Measurements from ENCODE around the gene TTYH2.
"Not testable (repeated sequence)": the region's sequence is repeated elsewhere in the genome, so short reads cannot be mapped to it uniquely, and the experiment has no call there.

TTYH2 gene, protein sequence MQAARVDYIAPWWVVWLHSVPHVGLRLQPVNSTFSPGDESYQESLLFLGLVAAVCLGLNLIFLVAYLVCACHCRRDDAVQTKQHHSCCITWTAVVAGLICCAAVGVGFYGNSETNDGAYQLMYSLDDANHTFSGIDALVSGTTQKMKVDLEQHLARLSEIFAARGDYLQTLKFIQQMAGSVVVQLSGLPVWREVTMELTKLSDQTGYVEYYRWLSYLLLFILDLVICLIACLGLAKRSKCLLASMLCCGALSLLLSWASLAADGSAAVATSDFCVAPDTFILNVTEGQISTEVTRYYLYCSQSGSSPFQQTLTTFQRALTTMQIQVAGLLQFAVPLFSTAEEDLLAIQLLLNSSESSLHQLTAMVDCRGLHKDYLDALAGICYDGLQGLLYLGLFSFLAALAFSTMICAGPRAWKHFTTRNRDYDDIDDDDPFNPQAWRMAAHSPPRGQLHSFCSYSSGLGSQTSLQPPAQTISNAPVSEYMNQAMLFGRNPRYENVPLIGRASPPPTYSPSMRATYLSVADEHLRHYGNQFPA

DNA sequence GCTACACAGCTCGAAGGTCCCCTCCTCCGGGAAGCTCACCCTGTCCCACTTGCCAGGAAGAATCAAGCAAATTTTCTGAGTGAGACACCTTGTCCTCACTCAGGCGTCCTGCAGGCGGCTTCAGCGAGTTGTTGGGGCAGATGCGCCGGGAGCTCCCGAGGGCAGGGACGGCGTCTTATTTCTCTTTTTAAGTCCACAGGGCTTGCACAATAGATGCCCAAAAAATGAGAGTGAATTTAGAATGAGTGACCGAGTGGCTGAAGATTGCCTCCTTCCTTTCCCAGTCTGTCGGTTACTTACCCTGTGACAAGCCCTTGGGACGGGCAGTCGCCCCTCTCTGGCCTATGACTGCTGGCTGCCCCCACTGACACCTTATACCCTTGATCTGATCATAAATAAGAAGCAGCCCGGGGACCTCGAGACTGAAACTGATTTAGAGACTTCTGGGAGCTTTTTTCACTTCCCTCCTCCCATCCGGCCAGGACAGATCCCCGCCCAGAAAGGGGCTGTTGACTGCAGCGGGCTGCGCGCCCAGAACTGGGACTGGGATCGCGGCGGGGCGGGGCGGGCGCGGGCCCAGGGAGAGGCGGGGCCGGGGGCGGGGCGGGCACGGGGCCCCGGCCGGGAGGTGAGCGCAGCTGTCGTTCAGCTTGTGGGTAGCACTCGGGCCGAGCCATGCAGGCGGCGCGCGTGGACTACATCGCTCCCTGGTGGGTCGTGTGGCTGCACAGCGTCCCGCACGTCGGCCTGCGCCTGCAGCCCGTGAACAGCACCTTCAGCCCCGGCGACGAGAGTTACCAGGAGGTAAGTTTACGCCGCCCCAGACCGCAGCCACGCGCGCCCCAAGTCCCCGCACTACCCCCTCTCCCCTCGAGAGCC, at the start of gene TTYH2:
Gene TTYH2 (plus strand): TSS at position 659 of the 879 bp plus-strand sequence. CDS start 17 bp downstream, at position 676.
- DNase-seq (ENCODE audit: low read depth, low spot score) = peak; percentile 30

DNA sequence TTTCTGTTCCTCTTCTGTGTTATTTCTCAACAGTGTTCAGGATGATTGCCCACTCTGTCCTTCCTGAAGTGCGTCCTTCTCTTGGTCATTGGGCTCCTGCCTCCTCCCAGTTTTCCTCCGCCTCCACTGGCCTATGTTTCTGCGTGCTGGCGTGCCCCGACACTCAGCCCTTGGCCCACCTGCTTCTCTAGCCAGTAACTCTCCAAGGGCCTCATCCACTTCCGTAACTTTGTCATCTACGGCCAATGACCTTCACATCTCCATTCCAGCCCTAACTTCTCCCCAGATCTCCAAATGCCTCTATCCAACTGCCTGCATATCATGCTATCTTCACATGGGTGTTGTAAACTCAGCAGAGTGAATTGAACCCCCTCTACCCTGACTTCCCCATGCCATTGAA, 49.5 kb upstream of the TTYH2 start:
- no peak for DNase-seq (ENCODE audit: low read depth, low spot score)

DNA sequence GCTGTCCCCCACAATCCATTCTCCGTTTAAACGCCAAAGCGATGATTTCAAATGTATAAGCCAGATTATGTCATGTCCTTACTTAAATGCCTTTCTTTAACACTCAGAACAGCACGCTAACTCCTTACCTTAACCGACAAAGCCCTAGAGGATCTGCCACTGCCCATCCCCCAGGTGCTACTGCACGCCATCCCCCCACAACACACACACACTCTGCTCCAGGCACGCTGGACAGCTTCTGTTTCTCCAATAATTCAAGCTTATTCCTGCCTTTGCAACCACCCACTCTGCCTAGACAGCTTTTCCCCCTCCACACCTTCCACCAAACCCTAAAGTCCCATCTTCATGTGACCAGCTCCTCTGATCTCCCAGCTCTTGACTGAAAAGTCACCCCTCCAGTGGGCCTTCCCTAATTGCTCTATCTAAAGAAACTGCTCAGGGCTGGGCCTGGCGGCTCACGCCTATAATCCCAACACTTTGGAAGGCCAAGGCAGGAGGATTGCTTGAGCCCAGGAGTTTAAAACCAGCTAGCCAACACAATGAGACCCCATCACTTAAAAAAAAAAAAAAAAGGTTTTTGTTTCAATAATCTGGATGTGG, 48.8 kb upstream of the TTYH2 start:
- no peak for DNase-seq (ENCODE audit: low read depth, low spot score)

DNA sequence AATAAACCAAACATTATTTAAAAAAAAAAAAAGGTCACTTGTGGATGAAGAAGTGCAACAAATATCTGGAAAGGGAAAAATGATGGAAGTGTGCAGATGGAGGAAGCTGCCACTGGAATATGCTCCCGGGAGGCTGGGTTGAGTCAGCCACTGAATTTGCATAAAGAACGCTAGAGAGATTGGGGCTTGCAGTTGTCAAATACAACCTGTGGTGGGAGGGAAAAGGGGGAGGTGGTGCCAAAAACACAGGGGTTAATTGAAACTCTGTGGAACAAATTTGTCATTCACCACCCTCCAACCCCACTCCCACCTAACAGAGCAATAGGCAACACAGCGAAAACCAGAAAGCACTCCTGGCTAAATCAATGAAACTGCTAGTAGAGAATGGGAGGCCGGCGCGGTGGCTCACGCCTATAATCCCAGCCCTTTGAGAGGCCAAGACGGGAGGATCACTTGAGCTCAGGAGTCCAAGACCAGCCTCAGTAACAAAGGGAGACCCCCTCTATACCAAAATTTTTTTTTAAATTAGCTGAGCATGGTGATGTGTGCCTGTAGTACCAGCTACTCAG, 47.5 kb upstream of the TTYH2 start:
- no peak for DNase-seq (ENCODE audit: low read depth, low spot score)

DNA sequence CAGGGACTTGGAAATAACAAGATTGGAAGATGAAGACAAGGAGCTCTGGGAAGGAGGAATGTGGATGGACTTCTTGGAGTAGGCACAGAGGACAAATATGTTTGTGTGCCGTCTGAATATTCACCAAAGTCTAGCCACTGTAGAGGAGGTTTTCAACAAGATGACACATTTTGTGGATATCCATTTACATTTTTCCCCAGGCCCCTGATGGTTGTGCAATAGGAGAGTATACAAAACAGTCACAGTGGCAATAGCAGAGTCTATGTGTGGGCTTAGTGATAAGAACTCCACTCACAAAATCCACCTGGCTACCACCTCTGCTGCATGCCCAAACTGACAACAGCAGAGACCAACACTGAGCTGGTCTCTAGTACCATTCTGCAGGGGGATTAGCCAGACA, 42.4 kb upstream of the TTYH2 start:
- no peak for DNase-seq (ENCODE audit: low read depth, low spot score)

DNA sequence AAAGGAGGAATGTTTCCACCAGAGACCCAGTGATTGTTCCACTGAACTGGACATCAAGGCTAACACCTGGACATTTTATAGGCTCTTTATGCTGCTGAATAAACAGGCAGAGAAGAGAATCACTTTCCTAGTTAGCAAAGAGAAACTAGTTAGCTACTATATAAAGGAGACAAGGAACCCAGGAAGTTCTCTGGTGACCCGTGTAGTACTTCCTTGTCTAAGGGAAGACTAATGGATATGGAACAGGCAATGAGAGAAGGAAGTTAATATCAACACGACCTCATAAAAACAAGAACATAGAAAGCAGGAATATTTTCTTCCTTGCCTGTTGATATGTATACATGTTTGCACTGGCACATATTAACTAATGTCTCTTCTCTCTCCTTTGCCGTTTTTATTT, 40.7 kb upstream of the TTYH2 start:
- DNase-seq (ENCODE audit: low read depth, low spot score) = no peak

DNA sequence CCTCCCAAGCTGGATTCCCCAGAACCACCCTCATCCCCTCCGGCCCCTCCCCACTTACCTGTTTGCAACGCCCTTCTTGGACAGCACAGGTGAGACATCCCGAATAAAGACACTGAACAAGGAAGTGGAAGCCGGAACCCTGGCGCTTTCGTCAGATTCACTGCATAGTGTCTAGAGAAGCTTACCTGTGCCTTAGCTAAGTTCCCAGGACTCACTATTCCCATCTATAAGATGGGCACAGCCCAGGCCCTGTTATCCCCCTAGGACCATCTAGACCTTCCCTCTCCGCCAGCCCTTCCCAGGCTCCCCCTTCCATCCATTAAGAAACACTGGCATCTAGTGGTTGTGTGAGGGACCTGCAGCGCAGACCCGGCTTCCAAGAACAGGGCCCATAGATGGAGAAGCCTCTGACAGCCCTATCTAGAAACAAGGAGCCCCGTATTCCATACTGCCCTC, 36.8 kb upstream of the TTYH2 start:
- DNase-seq (ENCODE audit: low read depth, low spot score) = no peak

DNA sequence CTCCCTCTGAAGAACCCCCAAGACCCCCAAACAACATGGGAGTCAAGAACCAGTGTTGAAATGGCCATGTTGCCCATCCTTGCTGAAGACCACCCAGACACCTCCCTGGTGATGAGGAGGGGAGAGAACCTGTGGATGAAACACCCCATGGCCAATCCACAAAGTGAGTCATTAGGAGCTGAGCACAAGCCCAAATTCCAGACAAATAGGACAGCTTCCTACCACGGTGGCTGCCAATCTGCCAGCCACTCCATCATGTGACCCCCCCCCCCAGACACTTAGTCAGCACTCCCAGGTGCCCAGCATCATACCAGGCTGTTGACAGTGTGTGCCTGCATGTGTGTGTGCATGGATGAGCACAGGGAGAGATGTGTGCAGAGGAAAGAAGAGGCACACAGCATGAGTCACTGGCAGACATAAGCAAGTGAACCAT, 36.3 kb upstream of the TTYH2 start:
- no peak for DNase-seq (ENCODE audit: low read depth, low spot score)

DNA sequence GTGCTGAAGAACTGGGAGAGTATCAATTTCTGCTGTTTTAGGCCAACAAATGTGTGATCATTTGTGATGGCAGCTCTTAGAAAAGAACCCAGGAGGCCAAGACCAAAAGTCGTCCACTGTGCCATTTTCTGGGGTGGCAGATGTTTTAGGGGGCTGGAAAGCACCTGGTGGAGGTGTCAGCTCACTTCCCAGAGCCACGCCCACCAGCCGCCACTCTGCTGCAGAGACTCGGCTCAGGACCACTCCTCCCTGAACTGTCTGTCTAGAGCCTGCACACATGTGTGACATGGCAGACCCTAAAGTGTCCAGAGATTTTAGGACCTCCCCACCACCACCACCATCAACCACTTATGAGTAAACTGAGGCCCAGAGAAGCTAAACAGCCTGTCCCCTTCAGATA, 33.8 kb upstream of the TTYH2 start:
- DNase-seq (ENCODE audit: low read depth, low spot score) = no peak

DNA sequence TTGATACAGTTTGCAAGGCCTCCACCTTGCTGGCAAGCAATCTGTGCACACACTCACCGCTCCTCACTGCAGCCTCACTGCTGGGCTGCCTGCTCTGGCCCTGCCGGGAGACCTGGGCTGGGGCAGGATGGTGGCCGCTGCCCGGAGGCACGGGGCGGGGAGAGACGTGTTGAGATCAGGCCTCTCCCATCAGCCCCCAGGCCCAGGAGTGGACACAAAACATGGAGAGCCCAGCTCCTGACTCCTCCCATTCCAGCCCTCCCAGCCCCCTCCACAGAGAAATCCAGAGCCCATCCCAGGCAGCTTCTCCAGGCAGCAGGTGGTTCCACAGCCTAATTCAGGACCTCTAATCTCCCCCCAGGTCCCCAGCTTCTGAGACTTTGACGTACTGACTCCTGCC, 33.0 kb upstream of the TTYH2 start:
- DNase-seq (ENCODE audit: low read depth, low spot score) = no peak

DNA sequence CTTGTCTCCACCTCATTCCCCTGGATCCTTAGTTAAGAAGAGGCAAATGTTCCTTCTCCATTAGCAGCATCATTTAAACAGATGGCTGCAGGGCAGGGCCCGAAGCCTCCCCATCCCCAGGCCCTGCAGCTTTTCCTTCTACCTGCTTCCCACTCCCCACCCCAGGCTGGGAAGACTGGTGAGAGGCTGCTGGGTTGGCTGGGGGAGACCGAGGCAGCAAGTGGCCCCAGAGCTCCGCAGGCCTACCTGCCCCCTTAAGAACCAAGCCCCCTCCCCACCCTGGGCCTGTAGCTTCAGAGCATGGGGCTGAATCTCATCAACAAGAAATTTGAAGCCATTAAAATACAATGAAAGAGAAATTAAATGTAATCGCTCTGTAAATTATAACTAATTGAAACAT, 32.0 kb upstream of the TTYH2 start:
- no peak for DNase-seq (ENCODE audit: low read depth, low spot score)

DNA sequence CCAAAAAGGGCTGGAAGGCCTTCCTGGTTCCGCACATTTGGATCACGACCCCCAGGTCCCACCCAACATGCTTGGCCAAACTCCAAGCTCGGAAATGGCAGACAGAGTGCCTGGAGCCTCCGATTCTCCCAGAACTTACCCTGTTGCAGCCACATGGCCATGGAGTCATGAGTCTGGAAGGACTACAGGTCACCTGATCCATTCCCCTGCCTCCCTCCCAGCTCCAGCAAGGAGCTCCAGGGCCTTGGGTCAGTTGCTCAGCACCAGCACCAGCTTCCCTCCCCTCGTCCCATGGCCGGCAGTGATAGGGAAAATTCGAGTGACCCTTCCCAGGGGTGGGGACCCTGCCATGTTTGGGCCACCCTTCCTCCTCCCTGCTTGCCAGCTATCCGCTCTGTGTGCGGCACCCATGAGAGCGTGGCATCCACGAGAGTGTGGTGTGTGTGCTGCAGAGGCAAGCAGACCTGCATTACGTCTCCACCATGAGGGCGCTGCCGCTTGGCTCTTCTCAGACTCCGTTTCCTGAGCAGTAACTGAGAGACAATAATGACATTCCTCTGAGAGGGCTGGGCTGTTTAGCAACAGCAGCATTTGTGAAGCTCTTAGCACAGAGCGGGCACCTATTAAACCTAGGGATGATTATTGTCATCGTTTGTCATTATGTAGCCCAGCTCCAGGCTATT, 31.2 kb upstream of the TTYH2 start:
- DNase-seq (ENCODE audit: low read depth, low spot score) = no peak

DNA sequence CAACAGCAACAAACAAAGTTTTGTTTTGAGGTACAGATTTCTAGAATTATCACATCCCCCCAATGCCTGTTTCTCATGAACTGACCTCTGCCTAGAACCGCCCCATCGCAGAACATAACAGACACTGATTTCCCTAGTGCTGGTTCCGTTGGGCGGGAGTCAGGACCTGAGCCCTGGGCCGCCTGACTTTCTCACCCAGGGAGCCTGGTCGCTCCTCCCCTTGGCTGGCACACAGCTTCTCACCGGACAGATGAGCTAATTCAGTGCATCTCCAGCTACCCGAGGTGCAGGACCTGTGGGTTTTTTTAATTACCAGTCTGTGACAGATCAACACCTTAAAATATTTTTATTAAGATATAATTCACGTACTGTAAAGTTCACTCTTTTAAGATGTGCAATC, 30.0 kb upstream of the TTYH2 start:
- no peak for DNase-seq (ENCODE audit: low read depth, low spot score)

DNA sequence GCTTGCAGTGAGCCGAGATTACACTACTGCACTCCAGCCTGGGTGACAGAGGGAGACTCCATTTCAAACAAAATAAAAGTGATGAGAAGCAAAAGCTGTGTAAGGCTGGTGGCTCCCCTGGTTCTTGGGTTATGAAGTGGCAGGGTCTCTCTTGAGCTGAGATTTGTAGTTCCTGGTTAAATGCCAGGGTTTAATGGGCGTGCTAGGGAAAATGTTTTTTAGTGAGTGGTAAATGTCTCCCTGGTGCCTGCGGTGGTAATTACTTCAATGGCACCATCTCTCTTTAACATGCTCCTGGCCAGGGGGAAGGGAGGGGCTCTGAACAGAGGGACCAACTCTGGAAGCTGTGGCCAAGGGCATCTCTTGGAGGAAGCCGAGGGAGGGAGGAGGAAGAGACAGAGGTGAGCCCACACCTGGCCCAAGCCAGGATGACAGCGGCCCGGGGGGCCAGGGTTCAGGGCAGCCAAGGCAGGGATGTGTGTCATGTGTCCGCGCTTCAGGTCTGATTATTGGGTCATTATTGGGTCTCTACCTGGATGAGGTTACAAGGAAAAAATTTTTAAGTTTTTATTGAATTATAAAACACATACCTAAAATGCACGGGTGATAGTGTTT, 27.7 kb upstream of the TTYH2 start:
- DNase-seq (ENCODE audit: low read depth, low spot score) = no peak

DNA sequence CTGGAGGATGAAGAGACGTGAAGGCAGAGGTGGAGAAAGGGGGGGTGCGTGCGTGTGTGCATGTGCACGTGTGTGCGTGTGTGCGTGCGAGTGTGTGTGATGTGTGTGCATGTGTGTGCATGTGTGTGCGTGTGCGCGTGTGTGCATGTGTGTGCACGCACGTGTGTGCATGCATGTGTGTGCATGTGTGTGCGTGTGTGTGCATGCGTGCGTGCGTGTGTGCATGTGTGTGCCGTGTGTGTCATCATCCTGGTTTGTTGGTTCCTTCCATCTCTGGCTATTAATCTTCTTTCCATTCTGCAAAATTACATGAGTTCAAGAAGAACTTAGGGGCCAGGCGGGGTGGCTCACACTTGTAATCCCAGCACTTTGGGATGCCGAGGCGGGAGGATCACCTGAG, 26.9 kb upstream of the TTYH2 start:
- no peak for DNase-seq (ENCODE audit: low read depth, low spot score)

DNA sequence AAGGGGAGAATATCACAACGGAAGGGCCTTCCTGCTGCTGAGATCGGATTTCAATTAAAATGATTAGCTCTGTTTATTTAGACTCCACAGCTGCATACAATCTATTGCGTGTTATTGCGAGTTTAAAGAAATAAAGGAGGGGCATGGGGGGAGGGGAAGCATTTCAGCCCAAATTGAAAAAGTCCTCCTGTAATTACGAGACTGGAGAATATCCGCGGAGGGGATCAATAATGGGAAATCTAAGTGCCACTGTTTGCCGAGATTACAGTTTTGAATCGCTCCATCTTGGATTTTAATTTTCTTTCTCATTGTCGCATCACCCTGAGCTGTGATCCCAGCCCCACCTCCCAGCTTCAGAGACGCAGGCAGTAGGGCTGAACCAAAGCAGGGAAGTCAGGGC, 25.6 kb upstream of the TTYH2 start:
- DNase-seq (ENCODE audit: low read depth, low spot score) = no peak

DNA sequence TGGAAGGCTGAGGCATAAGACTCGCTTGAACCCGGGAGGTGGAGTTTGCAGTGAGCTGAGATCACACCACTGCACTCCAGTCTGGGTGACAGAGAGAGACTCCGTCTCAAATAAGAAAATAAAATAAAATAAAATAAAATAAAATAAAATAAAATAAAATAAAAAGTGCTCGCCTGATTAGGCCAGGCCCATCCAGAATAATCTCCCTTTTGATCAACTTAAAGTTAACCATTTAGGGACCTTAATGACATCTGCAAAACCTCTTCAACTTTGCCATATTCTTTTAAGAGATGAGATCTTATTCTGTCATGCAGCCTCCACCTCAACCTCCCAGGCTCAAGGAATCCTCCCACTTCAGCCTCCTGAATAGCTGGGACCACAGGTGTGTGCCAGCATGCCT, 24.7 kb upstream of the TTYH2 start:
- DNase-seq (ENCODE audit: low read depth, low spot score) = not testable (repeated sequence)

DNA sequence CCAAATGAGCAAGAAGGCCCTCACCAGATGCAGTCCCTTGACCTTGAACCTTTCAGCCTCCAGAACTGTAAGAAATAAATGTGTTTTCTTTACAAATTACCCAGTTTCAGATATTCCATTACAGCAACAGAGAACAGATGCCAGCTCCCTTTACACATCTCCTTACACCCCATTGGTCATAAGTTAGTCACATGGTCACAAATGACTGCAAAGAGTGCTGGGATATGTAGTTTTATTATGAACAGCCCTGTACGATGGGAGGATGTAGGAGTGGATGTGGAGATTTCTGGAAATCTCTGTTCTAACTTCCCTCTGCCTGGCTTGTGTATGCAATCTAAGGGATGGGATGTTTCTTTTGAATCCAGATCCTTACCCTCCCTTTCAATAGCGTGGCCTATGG, 23.2 kb upstream of the TTYH2 start:
- no peak for DNase-seq (ENCODE audit: low read depth, low spot score)

DNA sequence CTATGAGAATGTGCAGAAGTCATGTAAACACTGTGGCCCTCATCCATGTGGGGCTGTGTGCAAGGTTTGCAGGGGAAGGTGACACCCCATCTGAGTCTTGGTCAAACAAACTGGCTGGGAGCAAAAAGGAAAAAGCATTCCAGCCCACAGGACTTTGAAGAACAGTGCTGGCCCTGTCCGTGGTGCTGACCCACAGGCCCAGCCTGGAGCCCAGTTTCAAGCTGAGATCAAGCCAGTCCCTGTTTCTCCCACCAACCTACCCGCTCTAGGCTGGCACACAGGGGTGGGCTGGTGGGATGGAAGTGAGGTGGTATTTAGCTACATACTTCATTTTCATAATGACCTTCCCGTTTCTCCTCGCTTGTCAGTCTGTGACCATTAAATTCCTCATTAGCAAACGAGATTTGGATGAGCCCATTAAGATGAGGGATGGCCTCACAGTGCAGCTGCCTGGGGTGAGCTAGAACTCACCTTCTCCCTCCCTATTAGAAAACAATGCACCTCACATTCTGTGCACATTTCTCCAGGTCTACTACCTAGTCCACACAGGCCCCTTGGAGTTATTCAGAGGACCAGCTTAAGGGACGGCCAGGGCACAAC, 22.5 kb upstream of the TTYH2 start:
- no peak for DNase-seq (ENCODE audit: low read depth, low spot score)
